Esophagus (tissue), 2 donors: ENCODE data around the gene ZNF609. TPM values are rescaled to one million over a fixed set of nuclear protein-coding genes. Genes with fewer than 3 reads are reported as not detected.

Experiments
- H3K27ac ChIP-seq, 2 donors: one replicate each; pipeline ENCODE4 v1.5.1; 2013; ENCODE audit warnings: low read depth in 2 of 2, mild to moderate bottlenecking in 2 of 2, inconsistent platforms in 1 of 2, low read length in 1 of 2, moderate library complexity in 1 of 2
- H3K27me3 ChIP-seq, 2 donors: one replicate each; pipeline ENCODE4 v1.6.1; 2013; ENCODE audit warnings: low read length in 2 of 2, control low read depth in 1 of 2, mild to moderate bottlenecking in 1 of 2; ENCODE audit not compliant: insufficient read depth in 2 of 2, control insufficient read depth in 1 of 2
- H3K36me3 ChIP-seq, 2 donors: one replicate each; pipeline ENCODE4 v1.6.1; 2013; ENCODE audit warnings: low read length in 1 of 2; ENCODE audit not compliant: control insufficient read depth in 2 of 2, insufficient read depth in 2 of 2
- H3K4me1 ChIP-seq, 2 donors: one replicate each; pipeline ENCODE4 v1.6.1; 2013; ENCODE audit warnings: low read length in 1 of 2; ENCODE audit not compliant: control insufficient read depth in 2 of 2, insufficient read depth in 2 of 2
- H3K4me3 ChIP-seq, 2 donors: one replicate each; pipeline ENCODE4 v1.5.1; 2013; ENCODE audit warnings: low read length in 2 of 2, mild to moderate bottlenecking in 2 of 2, low read depth in 1 of 2, moderate library complexity in 1 of 2
- H3K9me3 ChIP-seq, 2 donors: one replicate each; pipeline ENCODE4 v1.6.1; 2013; ENCODE audit warnings: mild to moderate bottlenecking in 2 of 2, low read depth in 1 of 2, low read length in 1 of 2, moderate library complexity in 1 of 2; ENCODE audit not compliant: control insufficient read depth in 2 of 2, insufficient read depth in 1 of 2
- WGBS, 2 donors: extraction: QIAGEN DNeasy Blood & Tissue Kit; methylation state at CpG; one replicate each; pipeline ENCODE4 v1.1.7; 2013; 5-methylcytosine and 5-hydroxymethylcytosine counted together
- polyA plus RNA-seq, 2 donors: library from polyadenylated mRNA; stranded (reverse); fragments of 200-250 nt; gene quantifications; one replicate each; pipeline ENCODE4 v1.2.3, GENCODE V29; 2013
- donor health status: healthy with polysubstance abuse.
- donor health status: Bipolar disorder and iron deficiency.

ZNF609 gene
- polyA plus RNA-seq, 2 donors: 3.5 to 4.1 TPM

- H3K4me1 ChIP-seq: no peaks in the 10 kb centered on the region
- no peaks in the 10 kb centered on the region for H3K36me3 ChIP-seq
- no peak overlapping the region for H3K27ac ChIP-seq
- 86 to 90% methylated on average over 7 of the region's 7 CpGs for WGBS, 2 donors
- H3K4me3 ChIP-seq: no peak overlapping the region
- H3K9me3 ChIP-seq: no peaks in the 10 kb centered on the region
- H3K27me3 ChIP-seq: no peaks in the 10 kb centered on the region
Measured at GRCh38 chr15:64710676-64711428, 250.5 kb downstream of the ZNF609 start.

GRCh38 chr15:64712353-64712752 is 252.0 kb downstream of the ZNF609 start:
- WGBS, 2 donors: 82% methylated on average over 2 of the region's 2 CpGs

GRCh38 chr15:64713592-64713991 is 253.2 kb downstream of the ZNF609 start:
- H3K9me3 ChIP-seq: no peaks in the 10 kb centered on the region
- no peak overlapping the region for H3K27ac ChIP-seq
- WGBS, 2 donors: 81 to 82% methylated on average over 6 of the region's 6 CpGs
- peaks cover 0 to 4% of the 10 kb centered on the region in 2 donors for H3K4me1 ChIP-seq
- H3K36me3 ChIP-seq: no peaks in the 10 kb centered on the region
- H3K27me3 ChIP-seq: no peaks in the 10 kb centered on the region
- no peak overlapping the region for H3K4me3 ChIP-seq

More at GRCh38 chr15:64712353-64712752, 252.0 kb downstream of the ZNF609 start:
- Histone ChIP-seq H3K27me3 (no peaks in the 10 kb centered on the region), H3K4me1 (no peaks in the 10 kb centered on the region), H3K27ac (no peak overlapping the region), H3K36me3 (no peaks in the 10 kb centered on the region), H3K4me3 (no peak overlapping the region), H3K9me3 (no peaks in the 10 kb centered on the region)

DNA sequence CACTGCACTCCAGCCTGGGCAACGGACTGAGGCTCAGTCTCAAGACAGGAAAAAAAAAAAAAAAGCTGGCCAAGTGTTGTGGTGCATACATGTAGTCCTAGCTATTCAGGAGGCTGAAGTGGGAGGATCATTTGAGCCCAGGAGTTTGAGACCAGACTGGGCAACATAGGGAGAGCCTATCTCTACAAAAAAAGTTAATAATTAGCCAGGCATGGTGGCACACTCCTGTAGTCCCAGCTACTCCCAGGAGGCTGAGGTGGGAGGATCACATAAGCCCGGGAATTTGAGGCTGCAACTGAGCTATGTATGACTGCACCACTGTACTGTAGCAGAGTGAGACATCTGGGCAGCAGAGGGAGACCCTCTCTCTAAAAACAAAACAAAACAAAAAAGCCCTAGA is 256.1 kb downstream of the ZNF609 start:
- no peaks in the 10 kb centered on the region for H3K36me3 ChIP-seq
- H3K4me3 ChIP-seq: no peak overlapping the region
- no peaks in the 10 kb centered on the region for H3K9me3 ChIP-seq
- 81 to 97% methylated on average over 2 of the region's 2 CpGs for WGBS, 2 donors
- no peaks in the 10 kb centered on the region for H3K27me3 ChIP-seq
- H3K4me1 ChIP-seq: peaks cover 0 to 4% of the 10 kb centered on the region in 2 donors
- no peak overlapping the region for H3K27ac ChIP-seq

GRCh38 chr15:64717130-64717529 is 256.8 kb downstream of the ZNF609 start:
- Histone ChIP-seq H3K27ac (no peak overlapping the region), H3K27me3 (no peaks in the 10 kb centered on the region)
- 84 to 85% methylated on average over 7 of the region's 7 CpGs for WGBS, 2 donors

DNA sequence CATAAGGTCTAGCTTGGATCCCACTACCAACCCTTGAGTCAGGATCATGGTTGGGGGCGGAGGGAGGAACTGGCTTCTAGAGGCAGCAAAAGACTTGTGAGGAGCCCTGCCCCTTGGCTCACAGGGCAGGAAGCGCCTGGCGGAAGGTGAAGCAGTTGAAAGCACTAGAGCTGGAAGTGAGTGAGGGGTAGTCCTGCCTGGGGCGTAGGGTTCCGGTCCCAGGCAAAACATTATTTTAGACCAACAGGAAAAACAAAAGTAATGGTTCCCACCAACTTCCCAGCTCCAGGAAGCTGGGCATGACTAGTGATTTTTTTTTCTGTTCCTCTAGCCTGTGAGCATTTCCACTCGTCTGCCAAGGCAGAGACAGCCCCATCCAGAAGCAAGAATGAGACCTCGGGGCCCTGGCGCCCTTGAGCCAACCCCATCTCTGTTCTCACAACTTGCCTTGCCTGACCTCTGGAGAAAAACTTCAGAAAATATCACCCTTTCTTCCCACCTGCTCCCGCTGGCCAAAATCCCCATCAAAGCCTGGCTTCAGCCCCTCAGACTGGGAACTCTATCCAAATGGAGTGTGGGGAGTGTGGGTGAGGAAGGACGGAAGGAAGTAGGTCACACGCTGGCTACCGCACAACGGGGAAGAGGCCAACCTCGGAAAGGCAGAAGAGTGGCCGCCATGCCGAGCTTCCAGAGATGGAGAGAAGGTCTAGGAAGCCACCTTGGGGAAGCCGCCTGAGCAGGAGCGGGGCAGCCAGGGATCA is 257.5 kb downstream of the ZNF609 start:
- no peak overlapping the region for H3K4me3 ChIP-seq
- peak overlapping the region; percentile 45 to 69 for H3K27ac ChIP-seq
- H3K27me3 ChIP-seq: no peaks in the 10 kb centered on the region
- H3K9me3 ChIP-seq: no peaks in the 10 kb centered on the region
- H3K4me1 ChIP-seq: peaks cover 0 to 4% of the 10 kb centered on the region in 2 donors
- no peaks in the 10 kb centered on the region for H3K36me3 ChIP-seq
- WGBS, 2 donors: 71 to 73% methylated on average over 18 of the region's 18 CpGs

More at GRCh38 chr15:64717130-64717529, 256.8 kb downstream of the ZNF609 start:
- no peak overlapping the region for H3K4me3 ChIP-seq
- H3K4me1 ChIP-seq: peaks cover 0 to 4% of the 10 kb centered on the region in 2 donors
- no peaks in the 10 kb centered on the region for H3K36me3 ChIP-seq
- no peaks in the 10 kb centered on the region for H3K9me3 ChIP-seq

DNA sequence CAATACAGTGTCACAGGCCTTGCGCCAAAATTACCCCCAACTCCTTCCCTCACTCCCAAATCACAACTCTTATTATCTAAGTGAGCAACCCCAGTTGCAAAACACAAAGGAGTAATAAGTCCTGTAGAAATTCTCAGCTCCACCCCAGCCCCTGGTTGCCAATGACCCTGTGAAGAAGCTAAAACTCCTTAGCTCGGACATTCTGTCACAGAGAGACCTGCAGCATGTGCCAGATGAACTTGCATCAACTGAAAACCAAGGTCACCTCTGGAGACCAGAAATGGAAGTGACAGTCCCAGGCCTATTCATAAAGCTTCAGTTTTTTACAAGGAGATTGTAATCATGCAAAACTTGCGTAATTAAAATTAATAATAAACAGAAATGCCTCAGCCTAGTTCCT is 259.8 kb downstream of the ZNF609 start:
- Histone ChIP-seq H3K9me3 (no peaks in the 10 kb centered on the region), H3K4me3 (no peak overlapping the region)
- WGBS, 2 donors: 83 to 90% methylated on average over 3 of the region's 3 CpGs

GRCh38 chr15:64730151-64730550 is 269.8 kb downstream of the ZNF609 start:
- no peaks in the 10 kb centered on the region for H3K36me3 ChIP-seq
- H3K9me3 ChIP-seq: no peaks in the 10 kb centered on the region
- H3K27ac ChIP-seq: no peak overlapping the region
- H3K4me3 ChIP-seq: no peak overlapping the region
- WGBS, 2 donors: 85 to 86% methylated on average over 5 of the region's 5 CpGs
- no peaks in the 10 kb centered on the region for H3K4me1 ChIP-seq
- H3K27me3 ChIP-seq: no peaks in the 10 kb centered on the region

More for the DNA sequence above, 259.8 kb downstream of the ZNF609 start:
- H3K27me3 ChIP-seq: no peaks in the 10 kb centered on the region
- no peak overlapping the region for H3K27ac ChIP-seq
- peaks cover 0 to 4% of the 10 kb centered on the region in 2 donors for H3K4me1 ChIP-seq
- H3K36me3 ChIP-seq: no peaks in the 10 kb centered on the region

DNA sequence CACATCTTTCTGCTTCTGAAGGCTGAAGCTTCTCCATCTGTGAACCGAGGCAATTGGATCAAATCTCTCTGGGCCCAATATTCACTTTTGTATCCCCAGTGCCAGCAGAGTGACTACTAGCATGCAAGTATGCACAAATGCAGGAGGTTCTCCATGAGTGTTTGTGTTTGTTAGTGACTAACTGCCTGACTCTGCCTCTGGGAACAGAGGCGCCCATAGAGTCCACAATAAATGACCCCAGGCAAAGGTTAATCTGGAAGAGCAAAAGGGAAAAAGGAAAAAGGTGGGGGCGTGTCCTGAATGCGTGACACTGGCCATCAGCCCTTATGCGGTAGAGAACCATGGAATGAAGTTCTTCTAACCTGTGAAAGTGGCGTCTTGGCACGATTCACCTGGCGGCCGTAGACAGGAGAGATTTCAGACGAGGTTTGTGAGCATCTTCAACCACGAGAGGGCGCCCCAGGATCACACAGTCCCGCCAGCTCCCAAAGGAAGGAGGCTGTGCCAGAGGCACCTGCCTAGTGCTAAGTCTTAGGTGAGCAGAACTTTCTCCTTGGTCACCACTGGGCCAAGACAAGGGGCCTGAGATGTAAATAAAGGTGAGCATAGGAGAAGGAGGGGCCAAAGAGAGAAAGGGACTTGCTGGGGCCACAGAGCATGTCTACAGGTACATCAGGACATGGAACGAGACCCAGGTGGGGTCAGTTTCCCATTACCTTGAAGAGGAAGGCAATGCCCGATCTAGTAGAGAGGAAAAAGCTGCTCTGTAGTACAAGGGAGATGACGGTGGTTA is 270.8 kb downstream of the ZNF609 start:
- Histone ChIP-seq H3K4me1 (no peaks in the 10 kb centered on the region), H3K9me3 (no peaks in the 10 kb centered on the region), H3K4me3 (no peak overlapping the region), H3K27ac (no peak overlapping the region), H3K27me3 (no peaks in the 10 kb centered on the region), H3K36me3 (no peaks in the 10 kb centered on the region)
- 17 to 20% methylated on average over 16 of the region's 16 CpGs for WGBS, 2 donors
